HUDEP-2 (cell line): ENCODE data around the gene ZNF331.
A peak's percentile ranks its signal among the peaks of the same experiment; 100 is the strongest.

Experiments used
- DNase-seq, 76 experiments: peaks; one replicate each; lab custom pipeline; 2025; ENCODE audit not compliant: unreplicated experiment in 76 of 76; lab: John Stamatoyannopoulos, UW

ZNF331 gene

DNA sequence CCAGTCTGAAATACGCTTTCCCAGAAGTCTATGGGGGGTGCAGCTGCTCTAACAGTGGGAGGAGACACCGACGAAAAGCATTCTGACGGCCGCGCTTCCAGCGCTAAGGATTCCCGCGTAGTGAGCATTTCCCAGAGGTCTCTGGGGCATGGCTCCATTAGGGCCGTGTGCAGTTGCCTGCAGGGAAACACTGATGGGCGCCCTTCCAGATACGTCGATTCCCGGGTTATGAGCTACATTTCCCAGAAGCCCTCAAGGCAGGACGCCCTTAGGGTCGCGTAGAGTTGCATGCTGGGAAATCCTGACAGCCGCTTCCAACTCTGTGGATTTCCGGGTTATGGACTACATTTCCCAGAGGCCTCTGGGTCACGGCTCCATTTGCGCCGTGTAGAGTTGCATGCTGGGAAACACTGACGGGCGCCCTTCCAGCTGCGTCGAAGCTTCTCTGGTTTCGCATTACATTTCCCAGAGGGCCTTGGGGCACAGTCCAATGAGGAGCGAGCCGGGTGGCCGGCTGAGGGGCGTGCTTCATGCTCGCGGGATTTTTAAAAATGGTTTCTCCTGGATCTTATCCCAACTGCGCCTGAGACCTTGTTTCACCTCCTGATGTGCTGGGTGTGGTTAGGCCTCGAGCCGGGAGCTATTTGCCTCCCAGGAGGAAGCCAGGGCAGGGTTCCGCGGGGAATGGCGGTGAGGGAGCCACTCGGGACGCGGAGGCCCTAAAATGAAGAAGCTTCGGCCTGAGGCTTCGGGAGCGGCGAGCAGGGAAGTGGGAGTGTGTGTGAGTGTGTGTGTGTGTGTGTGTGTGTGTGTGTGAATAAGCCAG is 17.2 kb upstream of the ZNF331 start:
- peak in 75 of 76 experiments; percentile 62 to 99 (median 94) for DNase-seq

DNA sequence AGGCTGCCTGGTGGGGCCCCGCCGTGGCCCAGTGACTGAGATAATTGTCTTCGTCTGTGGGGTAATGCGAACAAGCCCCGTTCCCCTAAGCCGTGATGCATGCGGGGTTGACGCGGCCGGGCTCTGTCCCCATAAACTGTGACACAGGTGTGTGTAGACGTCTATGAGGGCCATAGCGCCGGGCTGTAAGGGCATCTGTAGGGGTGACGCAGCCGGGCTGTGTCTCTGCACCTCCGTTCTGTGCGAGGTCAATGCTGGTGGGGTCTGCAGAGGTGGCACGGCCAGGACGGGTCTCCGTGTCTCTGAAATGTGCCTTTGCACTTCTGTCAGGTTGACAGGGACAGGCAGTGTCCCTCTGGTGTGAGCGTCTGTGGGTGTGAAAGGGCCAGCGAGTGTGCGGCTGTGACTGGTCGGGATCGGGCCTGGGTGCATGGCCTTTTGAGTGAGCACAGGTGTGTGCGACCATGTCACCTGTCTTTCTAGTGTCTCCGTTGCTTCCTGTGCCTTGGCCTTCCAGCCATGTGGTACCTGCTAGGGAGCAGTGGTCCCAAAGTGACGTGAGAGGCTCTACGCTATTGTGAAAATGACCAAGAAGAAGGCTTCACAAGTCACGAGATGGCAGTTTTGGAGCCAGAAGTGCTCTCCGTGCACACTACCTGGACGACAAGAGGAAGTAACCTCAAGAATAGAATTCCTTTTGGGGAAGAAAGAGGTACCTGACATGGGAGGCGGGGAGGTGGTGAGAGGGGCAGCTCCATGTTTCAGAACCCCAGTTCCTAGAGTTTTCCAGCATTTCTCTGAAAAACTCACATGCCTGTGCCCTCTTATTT is 16.4 kb upstream of the ZNF331 start:
- DNase-seq = peak in 7 of 76 experiments; percentile 7 to 47 (median 33)

DNA sequence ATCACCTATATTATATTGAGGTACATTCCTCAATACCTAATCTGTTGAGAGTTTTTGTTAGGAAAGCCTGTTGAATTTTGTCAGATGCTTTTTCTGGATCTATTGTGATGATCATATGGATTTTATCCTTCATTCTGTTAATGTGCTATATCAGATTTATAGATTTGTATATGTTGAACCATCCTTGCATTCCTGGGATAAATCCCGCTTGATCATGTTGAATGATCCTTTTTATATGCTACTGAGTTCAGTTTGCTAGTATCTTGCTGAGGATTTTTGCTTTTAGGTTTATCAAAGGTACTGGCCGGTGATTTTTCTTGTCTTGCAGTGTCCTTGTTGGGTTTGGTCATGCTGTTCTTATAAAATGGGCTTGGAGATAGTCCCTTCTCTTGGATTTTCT is 12.0 kb upstream of the ZNF331 start:
- no peak for DNase-seq

DNA sequence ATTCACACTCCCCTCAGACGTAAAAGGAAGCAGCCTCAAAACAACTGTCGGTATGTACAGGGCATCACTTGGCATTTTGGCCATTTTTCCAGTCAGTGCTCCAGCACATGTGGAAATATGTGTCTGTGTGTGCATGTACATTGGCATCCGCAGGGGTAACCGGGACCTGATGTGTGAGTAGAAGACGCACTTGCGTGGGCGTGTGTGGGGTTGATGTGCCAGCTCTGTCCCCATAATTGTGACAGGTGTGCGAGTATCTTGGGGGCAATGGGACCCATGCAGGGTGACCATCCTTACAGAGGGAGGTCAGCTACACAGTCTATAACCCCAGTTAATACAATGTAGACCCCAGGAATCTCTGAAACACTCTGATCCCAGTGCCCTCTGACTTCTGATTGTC is 7.3 kb upstream of the ZNF331 start:
- no peak for DNase-seq

DNA sequence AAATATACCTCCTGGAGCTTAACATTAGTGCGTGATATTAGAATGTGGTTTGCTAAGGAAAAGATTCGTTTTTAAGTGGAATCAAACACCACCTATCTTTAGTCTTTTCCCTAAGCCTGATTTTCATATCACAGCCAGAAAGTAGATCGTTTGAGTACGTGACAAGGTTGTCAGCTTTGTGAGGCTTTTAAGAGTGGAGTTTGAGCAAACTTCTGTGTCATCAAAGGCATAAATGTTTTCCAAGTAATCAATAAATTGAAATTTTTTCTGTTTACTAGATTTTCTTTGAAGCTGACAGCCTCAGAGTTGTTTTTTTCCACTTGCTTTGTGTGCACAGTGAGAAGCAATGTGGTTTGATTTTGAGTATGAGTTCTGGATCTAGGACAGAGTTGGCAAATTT is 6.5 kb upstream of the ZNF331 start:
- no peak for DNase-seq

DNA sequence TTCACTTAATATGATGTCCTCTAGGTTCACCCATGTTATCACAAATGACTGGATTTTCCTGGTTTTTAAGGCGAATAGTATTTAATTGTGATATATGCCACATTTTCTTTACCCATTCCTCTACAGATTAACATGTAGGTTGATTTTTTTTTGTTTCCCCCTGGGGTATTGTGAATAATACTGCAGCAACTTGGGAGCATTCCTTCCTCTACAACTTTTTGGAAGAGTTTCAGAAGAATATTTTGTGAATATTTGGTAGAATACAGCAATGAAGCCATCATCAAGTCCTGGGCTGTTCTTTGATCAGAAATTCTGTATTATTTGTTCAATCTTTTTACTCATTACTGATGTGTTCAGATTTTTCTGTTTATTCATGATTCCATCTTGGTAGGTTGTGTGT is 5.6 kb upstream of the ZNF331 start:
- no peak for DNase-seq

DNA sequence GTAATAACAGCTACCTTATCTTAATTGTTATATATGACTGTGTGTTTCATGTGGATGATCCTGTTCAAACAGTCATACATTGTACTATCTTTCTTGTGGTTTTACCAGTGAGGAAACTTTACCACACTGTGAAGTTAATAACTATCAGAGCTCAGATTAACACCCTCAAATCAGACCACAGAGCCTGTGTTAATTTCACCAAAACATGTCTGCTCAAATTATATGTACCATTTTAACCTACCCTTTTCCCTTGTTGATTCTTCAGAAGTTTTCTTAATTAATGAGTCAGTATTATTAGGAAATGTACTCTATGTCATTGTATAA is 1.8 kb upstream of the ZNF331 start:
- no peak for DNase-seq

DNA sequence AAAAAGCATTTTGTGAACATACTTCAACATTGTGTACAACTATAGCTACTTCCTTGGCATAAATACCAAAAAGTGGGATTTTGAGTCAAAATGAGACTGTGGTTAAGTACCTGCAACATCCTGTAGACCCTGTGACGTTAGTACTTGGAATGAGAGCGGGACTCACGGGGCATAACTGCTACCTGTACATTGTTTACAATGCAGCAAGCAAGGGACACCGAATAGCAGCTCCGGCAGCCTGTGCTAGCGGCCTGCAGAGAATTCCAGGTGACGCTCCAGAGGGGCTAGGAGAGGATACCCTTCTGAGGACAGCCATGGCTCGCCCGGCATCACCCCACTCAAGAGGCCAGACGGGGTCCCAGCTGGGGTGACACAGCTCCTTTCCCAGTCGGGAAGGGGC is 824 bp upstream of the ZNF331 start:
- no peak for DNase-seq

DNA sequence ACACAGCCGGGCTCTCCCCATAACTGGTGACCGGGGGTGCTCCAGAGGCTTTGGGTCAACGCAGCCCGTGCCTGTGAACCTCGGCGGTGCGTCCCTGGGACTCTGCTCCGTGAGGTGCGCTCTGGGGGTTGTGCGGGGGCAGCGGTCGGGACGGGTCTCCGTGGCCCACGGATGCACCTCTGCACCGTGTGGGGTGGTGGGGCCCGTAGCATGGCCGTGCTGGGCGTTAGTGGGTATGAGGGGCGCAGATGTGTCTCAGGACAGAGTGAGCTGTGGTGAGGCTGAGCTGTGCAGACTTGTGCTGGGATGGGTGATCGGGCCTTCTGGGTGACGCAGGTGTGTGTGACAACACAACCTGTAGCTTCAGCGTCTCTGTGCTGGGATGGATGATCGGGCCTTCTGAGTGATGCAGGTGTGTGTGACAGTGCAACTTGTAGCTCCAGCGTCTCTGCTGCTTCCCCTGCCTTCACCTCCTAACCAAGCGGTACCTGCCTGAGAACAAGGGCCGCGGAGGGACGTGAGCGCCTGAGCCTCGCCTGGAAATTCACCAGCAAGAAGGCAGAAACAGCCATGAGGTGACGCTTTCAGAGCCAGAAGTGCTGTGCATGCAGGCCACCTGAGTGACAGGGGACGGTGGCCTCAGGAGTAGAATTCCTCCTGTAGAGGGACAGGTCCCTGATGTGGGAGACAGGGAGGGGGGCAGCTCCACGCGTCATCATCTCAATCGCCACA is 599 bp downstream of the ZNF331 start:
- peak in 1 of 76 experiments; percentile 14 for DNase-seq

DNA sequence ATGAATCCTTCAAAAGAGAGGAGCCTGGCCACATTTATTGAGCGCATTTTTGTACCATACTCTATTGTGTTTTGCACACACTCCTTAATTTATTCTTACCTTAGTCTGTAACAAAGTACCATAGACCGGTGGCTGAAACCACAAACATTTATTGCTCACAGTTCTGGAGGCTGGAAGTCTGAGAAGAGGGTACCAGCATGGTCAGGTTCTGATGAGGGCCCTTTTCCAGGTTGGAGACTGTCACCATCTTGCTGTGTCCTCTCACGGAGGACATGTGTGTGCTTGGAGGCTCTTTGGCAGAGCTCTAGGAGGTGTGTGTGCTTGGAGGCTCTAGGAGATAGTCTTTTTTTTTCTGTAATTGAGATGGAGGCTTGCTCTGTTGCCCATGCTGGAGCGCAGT is 2.1 kb downstream of the ZNF331 start:
- no peak for DNase-seq

DNA sequence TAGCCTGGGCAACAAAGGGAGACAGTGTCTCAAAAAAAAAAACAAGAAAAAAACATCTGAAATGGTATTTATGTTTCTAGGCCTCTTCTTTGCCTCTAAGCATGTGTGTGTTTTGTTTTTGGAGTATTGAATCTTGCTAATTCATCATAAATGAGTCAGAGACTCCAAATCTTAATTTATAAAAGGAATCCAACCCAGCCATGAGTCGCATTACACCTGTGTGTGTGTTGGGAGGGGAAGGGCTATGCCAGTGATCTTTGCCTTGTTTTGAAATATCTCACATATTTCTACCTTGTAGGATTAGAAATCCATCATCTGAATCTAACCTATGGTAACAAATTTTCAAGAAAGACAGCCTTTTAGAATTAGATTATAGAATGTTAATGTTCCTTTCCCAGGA is 4.0 kb downstream of the ZNF331 start:
- DNase-seq = no peak

DNA sequence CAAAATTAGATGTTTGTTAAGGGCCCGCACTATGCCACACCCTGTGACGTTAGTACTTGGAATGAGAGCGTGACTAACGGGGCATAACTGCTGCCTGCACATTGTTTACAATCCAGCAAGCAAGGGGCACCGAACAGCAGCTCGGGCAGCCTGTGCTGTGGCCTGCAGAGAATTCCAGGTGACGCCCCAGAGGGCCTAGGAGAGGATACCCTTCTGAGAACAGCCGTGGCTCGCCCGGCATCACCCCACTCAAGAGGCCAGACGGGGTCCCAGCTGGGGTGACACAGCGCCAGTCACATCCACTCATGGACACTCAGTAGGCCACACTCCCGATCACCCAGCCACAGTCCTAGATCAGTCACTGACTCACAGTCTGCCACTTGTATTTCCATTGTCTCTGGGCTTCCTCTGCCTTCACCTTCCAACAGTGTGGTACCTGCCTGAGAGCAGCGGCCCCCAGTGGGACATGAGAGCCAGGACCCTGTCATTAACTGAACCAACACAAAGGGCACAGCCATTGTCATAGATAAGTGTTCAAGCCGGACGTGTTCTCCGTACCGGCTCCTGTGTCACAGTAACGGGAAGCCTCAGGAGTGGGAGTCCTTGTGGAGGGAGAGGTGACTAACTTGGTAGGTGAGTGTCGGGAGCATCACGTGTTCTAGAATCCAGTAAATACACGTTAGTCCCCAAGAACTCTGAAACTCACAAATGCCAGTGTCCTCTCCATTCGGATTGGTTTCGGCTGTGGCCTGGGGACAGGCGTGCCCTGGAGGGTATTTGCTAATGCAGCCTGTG is 7.5 kb downstream of the ZNF331 start:
- DNase-seq = no peak

DNA sequence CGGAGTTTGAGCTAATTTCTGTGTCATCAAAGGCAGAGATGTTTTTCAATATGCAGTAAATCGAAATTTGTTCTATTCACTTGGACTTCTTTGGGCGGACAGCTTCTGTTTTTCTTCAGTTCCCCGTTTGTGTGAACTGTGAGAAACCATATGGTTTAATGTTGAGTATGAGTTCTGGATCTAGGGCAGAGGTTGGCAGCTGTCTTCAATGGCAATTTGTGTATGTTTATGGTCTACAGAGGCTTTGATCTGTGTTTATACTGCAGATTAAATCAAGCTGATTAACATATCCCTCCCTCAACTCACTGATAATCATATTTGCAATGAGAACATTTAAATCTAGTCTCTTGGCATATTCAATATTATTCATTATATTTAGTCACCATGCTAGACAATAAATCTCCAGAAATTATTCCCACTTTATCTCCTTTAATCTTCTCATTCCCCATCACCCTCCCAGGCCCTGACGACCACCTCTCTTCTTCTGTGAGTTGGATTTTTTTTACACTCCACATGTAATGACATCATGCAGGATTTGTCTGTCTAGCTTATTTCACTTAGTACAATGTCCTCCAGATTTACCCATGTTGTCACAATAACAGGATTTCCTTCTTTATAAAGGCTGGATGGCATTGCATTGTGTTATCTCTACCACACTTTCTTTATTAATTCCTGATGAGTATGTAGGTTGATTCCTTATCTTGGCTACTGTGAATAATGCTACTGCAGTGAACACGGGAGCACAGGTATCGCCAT is 9.0 kb downstream of the ZNF331 start:
- no peak for DNase-seq

DNA sequence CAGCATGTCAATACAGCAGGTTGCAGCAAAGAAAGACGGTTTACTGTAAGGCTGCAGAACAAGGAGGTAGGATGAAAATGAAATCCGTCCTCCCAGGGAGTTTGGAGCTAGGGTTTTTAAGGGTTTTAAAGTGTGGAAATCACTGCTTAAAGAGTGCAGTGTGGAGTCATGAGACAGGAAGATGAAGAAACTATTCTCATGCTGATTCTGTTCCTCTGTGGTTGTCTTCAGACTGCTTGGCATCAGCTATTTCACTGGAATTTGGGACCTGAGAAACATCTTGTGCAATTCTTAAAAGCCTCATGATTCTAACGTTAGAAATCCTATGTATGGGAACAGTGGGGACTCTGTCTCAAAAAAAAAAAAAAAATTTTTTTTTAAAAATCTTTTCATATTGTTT is 11.4 kb downstream of the ZNF331 start:
- no peak for DNase-seq

DNA sequence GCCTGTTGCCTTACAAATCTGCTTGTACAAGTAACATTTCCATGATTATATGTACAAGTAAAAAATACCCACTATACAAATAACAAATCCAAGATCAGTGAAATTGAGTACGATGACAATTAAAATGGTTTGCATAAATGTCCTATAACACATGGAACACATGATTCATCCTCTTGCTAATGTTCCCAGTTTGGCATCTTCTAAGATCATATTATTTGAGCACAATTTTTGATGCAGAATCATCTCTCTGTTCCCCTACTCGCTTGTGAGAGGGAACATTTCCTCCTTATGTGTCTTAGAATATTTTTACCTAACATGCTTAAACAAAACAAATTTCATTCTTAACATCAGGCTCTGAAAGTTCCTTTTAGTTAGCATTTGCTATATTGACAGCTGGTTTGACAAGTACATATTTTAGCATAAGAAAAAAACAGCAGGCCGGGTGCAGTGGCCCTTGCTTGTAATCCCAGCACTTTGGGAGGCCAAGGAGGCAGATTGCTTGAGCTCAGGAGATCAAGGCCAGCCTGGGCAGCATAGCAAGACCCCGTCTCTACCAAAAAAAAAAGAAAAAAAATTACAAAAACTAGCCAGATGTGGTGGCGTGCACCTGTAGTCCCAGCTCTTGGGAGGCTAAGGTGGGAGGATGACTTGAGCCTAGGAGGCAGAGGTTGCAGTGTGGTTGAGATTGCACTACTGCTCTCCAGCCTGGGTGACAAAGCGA is 14.2 kb downstream of the ZNF331 start:
- no peak for DNase-seq

DNA sequence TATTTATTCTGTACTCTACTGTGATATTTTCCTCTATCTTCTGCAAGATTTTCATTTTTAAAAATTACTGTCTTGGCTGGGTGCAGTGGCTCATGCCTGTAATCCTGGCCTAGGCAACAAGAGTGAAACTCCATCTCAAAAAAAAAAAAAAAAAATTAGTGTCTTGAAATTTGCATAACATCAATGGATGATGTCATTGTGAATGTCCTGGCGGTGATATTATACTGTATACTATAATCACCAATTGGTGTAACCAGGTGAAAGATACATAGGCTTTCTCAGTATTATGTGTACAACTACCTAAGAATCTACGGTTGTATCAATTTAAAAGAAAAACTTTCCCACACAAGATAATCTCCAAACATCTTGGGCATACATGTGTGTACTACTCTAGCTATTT is 15.2 kb downstream of the ZNF331 start:
- no peak for DNase-seq

DNA sequence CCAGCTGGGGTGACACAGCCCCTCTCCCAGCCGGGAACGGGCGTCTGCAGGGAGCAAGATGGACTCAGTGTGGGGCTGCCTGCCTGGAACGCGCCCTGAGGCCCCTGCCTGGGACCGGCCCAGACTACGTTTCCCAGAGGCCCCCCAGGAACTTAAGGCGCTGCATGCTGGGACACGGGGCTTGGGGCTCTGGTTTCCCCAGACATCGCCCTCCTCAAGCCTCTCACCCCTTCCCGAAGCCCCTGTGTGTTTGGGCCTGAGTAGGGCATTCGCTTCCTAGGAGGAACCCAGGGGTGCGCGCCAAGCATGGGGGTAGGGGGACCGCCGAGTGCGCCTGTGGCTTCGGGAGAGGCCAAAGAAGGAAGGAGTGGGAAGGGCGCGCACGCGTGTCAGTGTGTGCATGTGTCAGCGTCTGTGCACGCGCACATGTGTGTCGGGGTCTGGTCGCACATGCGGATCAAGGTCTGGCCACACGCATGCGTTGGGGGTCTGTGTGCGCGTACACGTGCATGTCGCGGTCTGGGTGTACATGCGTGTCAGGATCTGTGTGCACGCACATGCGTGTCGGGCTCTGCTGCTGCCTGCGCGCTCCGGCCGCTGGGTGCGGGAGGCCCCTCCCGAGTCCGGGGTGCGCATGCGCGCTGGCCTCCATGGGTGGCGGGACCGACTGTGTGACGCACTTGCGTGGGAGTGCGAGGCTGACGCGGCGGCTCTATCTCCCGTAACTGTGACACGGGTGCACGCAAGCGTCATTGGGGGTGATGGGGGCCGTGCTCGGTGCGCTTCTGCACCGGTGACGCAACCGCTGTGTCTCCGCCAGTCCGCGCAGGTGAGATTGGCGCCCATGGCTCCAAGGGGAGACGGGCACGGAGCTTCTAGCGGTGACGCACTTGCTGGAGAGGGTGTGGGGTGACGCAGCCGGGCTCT is 16.2 kb downstream of the ZNF331 start:
- DNase-seq = peak in 72 of 76 experiments; percentile 13 to 85 (median 71)

DNA sequence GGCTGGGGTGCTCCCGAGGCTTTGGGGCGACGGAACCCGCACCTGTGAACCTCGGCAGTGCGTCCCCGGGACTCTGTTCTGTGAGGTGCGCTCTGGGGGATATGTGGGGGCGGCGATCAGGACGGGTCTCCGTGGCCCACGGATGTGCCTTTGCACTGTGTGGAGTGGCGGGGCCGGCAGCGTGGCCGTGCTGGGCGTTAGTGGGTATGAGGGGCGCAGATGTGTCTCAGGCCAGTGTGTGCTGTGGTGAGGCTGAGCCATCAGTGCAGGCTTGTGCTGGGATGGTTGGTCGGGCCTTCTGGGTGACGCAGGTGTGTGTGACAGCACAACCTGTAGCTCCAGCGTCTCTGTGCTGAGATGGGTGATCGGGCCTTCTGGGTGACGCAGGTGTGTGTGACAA is 16.9 kb downstream of the ZNF331 start:
- no peak for DNase-seq
